HG02840 (cell line): Measurements from ENCODE around the gene IL25.
"Not testable (repeated sequence)": the region's sequence is repeated elsewhere in the genome, so short reads cannot be mapped to it uniquely, and the experiment has no call there.

Experiments used
- ATAC-seq: cut with Tn5 transposase; IDR thresholded peaks from one replicate; pipeline ENCODE4 v1.9.1; 2021; ENCODE audit warnings: mild to moderate bottlenecking, moderate library complexity, moderate number of reproducible peaks; ENCODE audit not compliant: unreplicated experiment, low FRiP score

Gene IL25

DNA sequence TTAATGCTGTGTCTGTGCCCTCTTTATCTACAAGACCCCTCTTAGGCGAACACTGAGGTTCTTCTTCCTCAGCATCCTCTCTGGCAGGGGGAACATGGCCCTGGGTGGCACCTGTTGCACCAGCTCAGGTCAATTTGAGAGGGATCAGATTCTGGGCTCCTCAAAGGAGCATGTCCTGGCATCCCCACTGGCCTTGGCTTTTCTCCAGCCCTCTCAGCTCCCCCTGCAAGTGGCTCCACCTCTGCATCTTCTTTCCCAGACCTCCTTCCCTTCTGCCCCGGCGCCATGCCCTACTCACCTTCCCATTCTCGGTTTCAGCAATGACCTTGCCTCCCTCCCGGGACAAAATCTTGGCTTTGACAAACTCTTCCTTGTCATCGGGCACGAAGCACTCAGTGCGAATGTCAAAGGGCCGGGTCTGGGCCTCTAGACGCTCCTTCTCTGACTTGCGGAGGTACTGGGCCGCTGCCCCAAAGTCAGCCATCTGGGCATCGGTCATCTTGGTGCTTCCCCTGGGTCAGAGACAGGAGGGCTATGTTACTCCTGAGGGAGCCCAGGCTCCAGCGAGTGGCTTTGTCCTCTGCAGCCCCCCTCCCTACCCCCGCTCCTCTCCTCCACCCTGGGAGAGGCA is 34.2 kb downstream of the IL25 start:
- ATAC-seq: no peak

DNA sequence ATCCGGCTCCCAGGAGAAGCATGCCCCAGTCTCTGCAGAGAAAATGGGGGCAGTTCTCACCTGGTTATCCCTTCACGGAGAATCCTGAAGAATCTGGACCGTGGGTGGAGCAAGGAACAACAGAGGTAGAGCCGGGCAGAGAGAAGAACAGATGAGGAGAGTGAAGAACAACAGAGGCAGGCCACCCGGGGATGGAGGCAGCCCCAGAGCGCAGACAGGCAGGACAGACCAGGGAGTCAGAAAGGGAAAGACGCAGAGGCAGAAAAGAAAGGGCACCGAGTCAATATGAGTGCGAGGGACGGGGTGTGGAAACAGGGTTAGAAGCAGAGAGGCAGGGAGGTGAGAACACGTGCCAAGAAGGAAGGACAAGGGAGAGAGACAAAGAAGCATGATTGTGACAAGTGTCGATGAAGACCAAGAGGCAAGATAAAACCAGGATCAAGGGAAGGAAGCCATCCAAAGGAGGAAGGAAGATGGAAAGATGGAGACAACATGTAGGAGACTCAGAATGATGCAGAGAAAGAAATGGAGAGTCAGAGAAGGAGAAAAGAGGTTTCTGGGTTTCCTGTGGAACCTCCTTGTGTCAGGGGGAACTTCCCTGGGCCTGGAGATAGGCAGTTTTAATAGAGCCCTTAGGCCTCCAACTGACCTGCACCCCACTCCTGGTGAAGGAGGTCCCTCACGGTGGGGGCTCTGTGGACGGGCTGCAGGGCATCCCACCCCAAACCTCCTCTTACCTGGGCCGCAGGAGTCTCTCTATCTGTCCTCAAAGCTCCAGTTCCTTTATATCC is 35.1 kb downstream of the IL25 start, which contains the start of gene MYH6:
Gene MYH6 (minus strand): TSS at position 758 of the 791 bp plus-strand sequence. CDS start 1,050 bp downstream, outside the sequence.
- no peak for ATAC-seq

DNA sequence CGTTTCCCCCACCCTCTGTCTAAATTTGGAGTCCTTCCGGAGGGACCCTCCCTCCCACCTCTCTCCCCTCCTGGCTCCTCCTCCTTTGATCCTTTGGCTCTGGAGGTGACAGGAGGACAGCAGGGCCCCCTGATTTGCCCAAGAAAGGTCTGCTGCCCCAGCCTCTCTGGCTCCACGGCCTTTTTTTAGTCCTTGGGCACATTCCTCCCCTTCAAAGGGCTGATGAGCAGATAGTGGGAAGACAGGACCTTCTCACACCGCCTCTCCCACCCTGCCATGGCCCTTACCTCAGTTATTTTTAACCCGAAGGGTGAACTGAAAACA is 35.7 kb downstream of the IL25 start:
- no peak for ATAC-seq

- no peak for ATAC-seq
Measured at GRCh38 chr14:23409475-23409874, 36.9 kb downstream of the IL25 start.

DNA sequence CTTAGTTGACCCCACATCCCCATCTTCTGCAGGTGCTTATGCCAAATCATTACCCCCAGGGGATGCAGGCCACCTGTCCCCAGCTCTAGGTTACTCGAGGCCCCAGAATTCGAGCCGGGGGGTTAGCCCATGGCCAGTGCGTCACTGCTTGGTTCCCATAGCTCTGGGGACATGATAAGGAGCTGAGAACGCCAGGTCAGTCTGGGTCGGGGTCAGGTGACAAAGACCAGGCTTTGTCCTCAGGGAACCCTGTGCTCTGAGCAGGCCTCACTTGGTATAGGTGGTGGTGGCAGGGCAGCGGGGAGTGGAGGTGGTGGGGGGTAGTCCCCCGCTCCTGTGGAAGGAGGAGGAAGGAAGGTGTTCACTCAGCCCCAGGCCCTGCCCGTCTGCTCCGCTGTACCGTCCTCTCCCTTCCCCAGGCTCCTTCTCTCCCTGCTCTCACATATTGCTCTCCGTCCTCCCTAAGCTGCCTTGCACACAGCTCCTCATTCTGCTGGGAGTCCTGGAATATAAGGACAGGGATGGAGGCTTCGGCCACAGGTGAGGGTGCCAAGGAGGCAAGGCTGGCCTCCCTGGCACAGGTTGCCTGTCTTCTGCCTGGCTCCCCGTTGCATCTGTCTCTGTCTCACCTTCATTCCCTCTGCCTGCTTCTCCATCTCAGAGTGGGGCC is 37.5 kb downstream of the IL25 start:
- ATAC-seq: no peak

- no peak for ATAC-seq
Measured at GRCh38 chr14:23411563-23412525, 39.2 kb downstream of the IL25 start.

GRCh38 chr14:23413681-23414080 is 41.1 kb downstream of the IL25 start:
- ATAC-seq: no peak

GRCh38 chr14:23414254-23414653 is 41.6 kb downstream of the IL25 start:
- ATAC-seq: no peak

DNA sequence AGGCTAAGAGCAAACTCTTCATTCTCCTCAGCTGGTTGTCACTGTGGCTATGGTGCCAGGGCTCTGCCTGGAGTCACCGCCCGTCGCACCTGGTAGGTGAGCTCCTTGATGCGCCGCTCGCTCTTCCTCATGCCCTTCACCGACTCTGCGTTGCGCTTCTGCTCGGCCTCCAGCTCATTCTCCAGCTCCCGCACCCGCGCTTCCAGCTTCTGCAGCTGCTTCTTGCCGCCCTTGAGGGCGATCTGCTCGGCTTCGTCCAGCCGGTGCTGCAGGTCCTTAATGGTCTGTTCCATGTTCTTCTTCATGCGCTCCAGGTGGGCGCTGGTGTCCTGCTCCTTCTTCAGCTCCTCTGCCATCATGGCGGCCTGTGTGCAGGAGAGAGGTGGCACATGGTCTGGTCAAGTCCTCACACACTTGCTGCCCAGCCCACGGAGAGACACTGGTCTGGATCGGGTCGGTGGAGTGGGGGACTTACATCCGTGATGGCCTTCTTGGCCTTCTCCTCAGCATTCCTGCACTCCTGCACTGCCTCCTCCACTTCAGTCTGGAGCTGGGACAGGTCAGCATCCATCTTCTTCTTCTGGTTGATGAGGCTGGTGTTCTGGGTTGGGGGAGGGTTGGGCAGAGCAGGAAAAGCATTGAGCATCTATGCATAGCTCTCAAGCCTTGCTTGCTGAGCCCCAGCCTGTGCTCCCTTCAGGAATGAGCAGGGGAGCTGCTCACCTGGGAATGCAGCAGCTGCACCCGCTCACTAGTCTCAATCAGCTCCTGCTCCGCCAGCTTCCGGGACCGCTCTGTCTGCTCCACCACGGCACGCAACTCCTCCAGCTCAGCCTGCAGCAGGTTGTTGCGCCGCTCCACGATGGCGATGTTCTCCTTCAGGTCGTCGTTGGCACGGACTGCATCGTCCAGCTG is 42.6 kb downstream of the IL25 start:
- no peak for ATAC-seq

GRCh38 chr14:23415821-23416778 is 43.5 kb downstream of the IL25 start:
- no peak for ATAC-seq

- ATAC-seq: no peak
Measured at GRCh38 chr14:23416801-23417200, 44.2 kb downstream of the IL25 start.

GRCh38 chr14:23417269-23417668 is 44.7 kb downstream of the IL25 start:
- ATAC-seq: not testable (repeated sequence)

DNA sequence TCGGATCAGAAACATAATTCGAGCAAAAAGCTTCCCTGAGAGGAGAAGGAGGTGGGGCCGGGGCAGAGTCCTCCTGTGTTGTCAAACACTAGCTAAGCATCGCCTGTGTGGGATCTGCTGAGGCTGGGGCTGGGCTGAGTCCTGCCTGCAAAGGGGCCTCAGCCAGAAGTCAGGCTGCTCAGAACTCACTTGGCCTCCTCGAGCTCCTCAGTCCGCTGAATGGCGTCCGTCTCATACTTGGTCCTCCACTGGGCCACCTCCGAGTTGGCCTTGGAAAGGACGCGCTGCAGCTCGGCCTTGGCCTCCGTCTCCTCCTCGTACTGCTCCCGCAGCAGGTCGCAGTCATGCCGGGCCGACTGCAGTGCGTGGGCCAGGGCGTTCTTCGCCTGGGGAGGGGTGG is 45.4 kb downstream of the IL25 start:
- ATAC-seq: no peak

DNA sequence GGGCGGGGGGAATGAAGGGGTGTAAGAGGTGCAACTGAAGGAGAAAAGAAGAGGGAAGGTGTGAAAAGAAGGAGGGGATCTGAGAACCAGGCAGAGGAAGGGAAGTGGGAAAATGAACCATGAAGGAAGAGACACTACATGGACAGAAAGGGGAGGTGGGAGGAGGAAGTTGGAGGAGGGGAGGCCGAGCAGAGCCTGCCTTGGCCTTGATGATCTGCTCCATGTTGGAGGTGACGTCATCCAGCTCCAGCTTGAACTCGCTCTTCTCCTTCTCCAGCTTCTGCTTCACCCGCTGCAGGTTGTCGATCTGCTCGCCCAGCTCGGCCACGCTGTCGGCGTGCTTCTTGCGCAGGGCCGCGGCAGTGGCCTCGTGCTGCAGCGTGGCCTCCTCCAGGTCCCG is 47.0 kb downstream of the IL25 start:
- ATAC-seq: not testable (repeated sequence)

DNA sequence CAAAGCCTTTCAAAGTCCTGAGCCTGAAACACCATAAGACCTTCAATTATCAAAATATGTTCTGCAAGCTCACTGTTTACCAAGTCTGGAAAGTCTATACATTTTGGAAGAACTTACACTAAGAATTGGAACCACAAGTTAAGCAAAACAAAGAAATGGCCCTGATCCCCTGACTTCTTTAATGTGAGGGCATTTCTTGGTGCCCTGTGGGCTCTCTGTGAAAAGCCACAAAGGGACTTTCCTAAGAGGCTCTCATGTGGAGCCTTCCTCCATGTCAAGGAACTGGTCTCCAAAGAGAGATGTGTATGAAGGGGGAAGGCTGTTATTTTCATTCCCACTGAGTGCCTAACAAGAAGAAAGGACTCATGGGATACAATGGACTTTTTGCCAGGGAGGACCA is 49.0 kb downstream of the IL25 start:
- ATAC-seq: no peak

DNA sequence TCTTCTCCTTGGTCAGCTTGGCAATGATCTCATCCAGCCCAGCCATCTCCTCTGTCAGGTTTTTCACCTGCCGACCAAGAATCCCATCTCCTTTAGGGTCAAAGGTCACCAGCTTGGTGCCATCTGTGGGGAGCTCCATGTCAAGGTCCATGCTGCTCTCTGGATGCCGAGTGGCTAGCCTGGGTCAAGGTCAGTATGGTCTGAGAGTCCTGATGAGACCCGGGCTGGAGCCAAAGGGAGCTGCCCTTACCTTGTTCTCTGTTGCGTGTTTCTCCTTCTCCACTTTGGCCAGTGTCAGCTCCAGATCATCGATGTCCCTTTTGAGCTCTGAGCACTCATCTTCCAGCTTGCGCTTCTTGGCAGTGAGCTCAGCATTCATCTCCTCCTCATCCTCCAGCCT is 51.0 kb downstream of the IL25 start:
- no peak for ATAC-seq

DNA sequence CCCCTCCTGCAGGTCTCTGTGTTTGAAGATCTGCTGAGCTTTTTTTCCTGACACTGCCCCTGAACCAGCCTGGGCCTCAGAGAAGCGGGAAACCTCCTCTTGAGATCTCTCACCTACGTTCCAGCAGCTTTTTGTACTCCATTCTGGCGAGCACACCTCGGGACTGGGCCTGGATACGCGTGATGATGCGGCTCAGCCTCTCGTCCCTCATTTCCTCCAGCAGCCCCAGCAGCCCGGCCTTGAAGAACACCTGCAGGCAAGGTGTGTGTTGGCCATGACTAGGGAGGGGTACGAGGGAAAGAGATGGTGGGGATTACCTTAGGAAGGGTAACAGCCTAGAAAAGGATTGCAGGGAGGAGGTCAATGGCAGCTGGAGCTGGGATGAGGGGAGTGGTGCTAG is 52.6 kb downstream of the IL25 start:
- ATAC-seq: no peak

- not testable (repeated sequence) for ATAC-seq
Measured at GRCh38 chr14:23425798-23426197, 53.2 kb downstream of the IL25 start.
